GM12874 (cell line): Measurements from ENCODE around the gene PET117.

Source experiments
- CTCF ChIP-seq: IDR thresholded peaks from 2 replicates; pipeline ENCODE4 v1.5.1; 2011; ENCODE audit warnings: low read depth, mild to moderate bottlenecking, control low read depth, low read length, moderate library complexity; ENCODE audit not compliant: insufficient read depth

The PET117 gene

GRCh38 chr20:18166950-18167349 is 29.3 kb downstream of the PET117 start:
- no peak for TF ChIP-seq CTCF

- TF ChIP-seq CTCF, result no peak
Observed at GRCh38 chr20:18172379-18172778, 34.7 kb downstream of the PET117 start.

GRCh38 chr20:18174906-18175683 is 37.4 kb downstream of the PET117 start:
- TF ChIP-seq CTCF, result no peak

- TF ChIP-seq CTCF, result no peak
Observed at GRCh38 chr20:18176318-18176785, 38.7 kb downstream of the PET117 start.

GRCh38 chr20:18180815-18181214 is 43.2 kb downstream of the PET117 start:
- TF ChIP-seq CTCF, result no peak

GRCh38 chr20:18187020-18187419 is 49.4 kb downstream of the PET117 start:
- TF ChIP-seq CTCF, result no peak

- no peak for TF ChIP-seq CTCF
Observed at GRCh38 chr20:18188434-18188833, 50.8 kb downstream of the PET117 start.
